Stimulated activated CD8-positive, alpha-beta memory T cell treated with anti-CD3 and anti-CD28 coated beads, Interleukin-7, amount 100 ng/mL, for 48 hours (primary cell): ENCODE results near the gene HIBCH.
"Not testable (repeated sequence)": the region's sequence is repeated elsewhere in the genome, so short reads cannot be mapped to it uniquely, and the experiment has no call there.

Experiments
- DNase-seq, 2 donors: peaks; one replicate each; pipeline ENCODE4 v3.0.0-alpha.2; 2020; ENCODE audit warnings: low read depth in 1 of 2; ENCODE audit errors: extremely low read depth in 1 of 2

Gene HIBCH

GRCh38 chr2:190312635-190313025, 7.0 kb downstream of the HIBCH start:
- DNase-seq = not testable (repeated sequence)

GRCh38 chr2:190311893-190312634, 7.6 kb downstream of the HIBCH start:
- DNase-seq = no peak

- DNase-seq = no peak
Measured at GRCh38 chr2:190308031-190308430, 11.6 kb downstream of the HIBCH start.

- DNase-seq = no peak
Measured at GRCh38 chr2:190304404-190304803, 15.2 kb downstream of the HIBCH start.

- DNase-seq = no peak
Measured at GRCh38 chr2:190303647-190304046, 16.0 kb downstream of the HIBCH start.

GRCh38 chr2:190302052-190302451, 17.6 kb downstream of the HIBCH start:
- no peak for DNase-seq

- no peak for DNase-seq
Measured at GRCh38 chr2:190301032-190301431, 18.6 kb downstream of the HIBCH start.

- DNase-seq = not testable (repeated sequence)
Measured at GRCh38 chr2:190297880-190298279, 21.7 kb downstream of the HIBCH start.

GRCh38 chr2:190283783-190284182, 35.8 kb downstream of the HIBCH start:
- DNase-seq = no peak

GRCh38 chr2:190280565-190281350, 38.9 kb downstream of the HIBCH start:
- no peak for DNase-seq

- DNase-seq = not testable (repeated sequence)
Measured at GRCh38 chr2:190279256-190280134, 40.1 kb downstream of the HIBCH start.

- no peak for DNase-seq
Measured at GRCh38 chr2:190277234-190278112, 42.2 kb downstream of the HIBCH start.

- DNase-seq = no peak
Measured at GRCh38 chr2:190272457-190272842, 47.2 kb downstream of the HIBCH start.

- no peak for DNase-seq
Measured at GRCh38 chr2:190271783-190272456, 47.7 kb downstream of the HIBCH start.

GRCh38 chr2:190270298-190270697, 49.3 kb downstream of the HIBCH start:
- DNase-seq = no peak

- DNase-seq = not testable (repeated sequence)
Measured at GRCh38 chr2:190269699-190270098, 49.9 kb downstream of the HIBCH start.

GRCh38 chr2:190267302-190267701, 52.3 kb downstream of the HIBCH start:
- no peak for DNase-seq

GRCh38 chr2:190266314-190266713, 53.3 kb downstream of the HIBCH start:
- DNase-seq = no peak

- no peak for DNase-seq
Measured at GRCh38 chr2:190261851-190262250, 57.8 kb downstream of the HIBCH start.

- no peak for DNase-seq
Measured at GRCh38 chr2:190256087-190256486, 63.5 kb downstream of the HIBCH start.
